Mesendoderm (in vitro differentiated cells): ENCODE results near the gene SLC5A11.
"Not testable (repeated sequence)": the region's sequence is repeated elsewhere in the genome, so short reads cannot be mapped to it uniquely, and the experiment has no call there.

Experiments used
- DNase-seq: peaks from one replicate; pipeline ENCODE4 v3.0.0; 2013
- H2AK5ac ChIP-seq: 2 replicates; pipeline ENCODE4 v1.6.1; 2013; ENCODE audit warnings: low read length, inconsistent platforms
- H2BK120ac ChIP-seq: 2 replicates; pipeline ENCODE4 v1.6.1; 2013; ENCODE audit warnings: low read depth, mild to moderate bottlenecking, low read length, moderate library complexity, mixed read lengths
- H2BK15ac ChIP-seq: replicated peaks from 2 replicates; pipeline ENCODE4 v1.6.1; 2013; ENCODE audit warnings: low read depth, mild to moderate bottlenecking, moderate library complexity
- H2BK5ac ChIP-seq: 2 replicates; pipeline ENCODE4 v1.6.1; 2013; ENCODE audit warnings: low read length, inconsistent platforms
- H3K18ac ChIP-seq: 2 replicates; pipeline ENCODE4 v1.6.1; 2013; ENCODE audit warnings: mild to moderate bottlenecking, low read length, mixed read lengths
- H3K23ac ChIP-seq: one replicate; pipeline ENCODE4 v1.6.1; 2013; ENCODE audit warnings: low read length
- H3K27ac ChIP-seq: 2 replicates; pipeline ENCODE4 v1.5.1; 2013; ENCODE audit warnings: low read depth, mild to moderate bottlenecking, inconsistent platforms, low read length, moderate library complexity
- H3K27me3 ChIP-seq: 2 replicates; pipeline ENCODE4 v1.6.1; 2013; ENCODE audit warnings: low read length, control low read depth, mild to moderate bottlenecking, inconsistent platforms; ENCODE audit not compliant: insufficient read depth, poor library complexity
- H3K36me3 ChIP-seq: 2 replicates; pipeline ENCODE4 v1.6.1; 2013; ENCODE audit warnings: low read length, inconsistent platforms; ENCODE audit not compliant: control insufficient read depth, insufficient read depth
- H3K4ac ChIP-seq: one replicate; pipeline ENCODE4 v1.6.1; 2013; ENCODE audit warnings: low read depth, mild to moderate bottlenecking, low read length, moderate library complexity
- H3K4me1 ChIP-seq: 2 replicates; pipeline ENCODE4 v1.6.1; 2013; ENCODE audit warnings: low read depth, low read length, inconsistent platforms; ENCODE audit not compliant: control insufficient read depth
- H3K4me2 ChIP-seq: 2 replicates; pipeline ENCODE4 v1.6.1; 2013; ENCODE audit warnings: low read length
- H3K4me3 ChIP-seq: 2 replicates; pipeline ENCODE4 v1.5.1; 2013; ENCODE audit warnings: mild to moderate bottlenecking, low read length
- H3K56ac ChIP-seq: one replicate; pipeline ENCODE4 v1.6.1; 2013; ENCODE audit warnings: low read length
- H3K79me1 ChIP-seq: 2 replicates; pipeline ENCODE4 v1.6.1; 2013; ENCODE audit warnings: low read length, inconsistent platforms
- H3K79me2 ChIP-seq: 2 replicates; pipeline ENCODE4 v1.6.1; 2013; ENCODE audit warnings: mild to moderate bottlenecking, low read length; ENCODE audit not compliant: control insufficient read depth, insufficient read depth
- H3K9ac ChIP-seq: 2 replicates; pipeline ENCODE4 v1.6.1; 2013; ENCODE audit warnings: low read length, inconsistent platforms
- H4K5ac ChIP-seq: one replicate; pipeline ENCODE4 v1.6.1; 2013; ENCODE audit warnings: low read length
- H4K8ac ChIP-seq: one replicate; pipeline ENCODE4 v1.6.1; 2013; ENCODE audit warnings: low read depth, mild to moderate bottlenecking, control low read depth, low read length, moderate library complexity
- WGBS: extraction: QIAGEN DNeasy Blood & Tissue Kit; methylation state at CpG from one replicate; pipeline ENCODE4 v1.1.7; 2013; ENCODE audit warnings: low lambda C conversion rate, missing lambda C conversion rate; ENCODE audit not compliant: insufficient coverage; ENCODE audit errors: extremely low coverage; 5-methylcytosine and 5-hydroxymethylcytosine counted together

The SLC5A11 gene

GRCh38 chr16:24879684-24880083, 33.9 kb downstream of the SLC5A11 start:
- H3K4me1 ChIP-seq = no peaks in the 10 kb centered on the region
- H3K4me2 ChIP-seq = no peak overlapping the region
- no peak overlapping the region for H3K4ac ChIP-seq
- H3K79me1 ChIP-seq = no peaks in the 10 kb centered on the region
- no peak overlapping the region for H2AK5ac ChIP-seq
- no peak overlapping the region for H2BK5ac ChIP-seq
- H3K23ac ChIP-seq = no peak overlapping the region
- WGBS = no CpG with 5 or more reads among the region's 2 CpGs
- no peak overlapping the region for H4K8ac ChIP-seq
- no peak overlapping the region for H3K9ac ChIP-seq
- no peak overlapping the region for H3K18ac ChIP-seq
- H4K5ac ChIP-seq = no peak overlapping the region
- no peak overlapping the region for H3K4me3 ChIP-seq
- no peak for DNase-seq
- H3K27me3 ChIP-seq = no peaks in the 10 kb centered on the region
- H3K36me3 ChIP-seq = no peaks in the 10 kb centered on the region
- no peaks in the 10 kb centered on the region for H3K79me2 ChIP-seq
- no peak overlapping the region for H2BK120ac ChIP-seq
- no peak overlapping the region for H2BK15ac ChIP-seq
- no peak overlapping the region for H3K56ac ChIP-seq
- H3K27ac ChIP-seq = no peak overlapping the region

GRCh38 chr16:24883714-24884151, 38.0 kb downstream of the SLC5A11 start:
- no peak overlapping the region for H3K18ac ChIP-seq
- no peaks in the 10 kb centered on the region for H3K79me2 ChIP-seq
- WGBS = no CpG with 5 or more reads among the region's 12 CpGs
- H3K4me1 ChIP-seq = no peaks in the 10 kb centered on the region
- no peak overlapping the region for H2BK15ac ChIP-seq
- H3K9ac ChIP-seq = no peak overlapping the region
- no peak overlapping the region for H2BK5ac ChIP-seq
- DNase-seq = peak; percentile 22
- H2AK5ac ChIP-seq = no peak overlapping the region
- H3K4me3 ChIP-seq = no peak overlapping the region
- H3K4ac ChIP-seq = no peak overlapping the region
- H3K79me1 ChIP-seq = no peaks in the 10 kb centered on the region
- no peak overlapping the region for H2BK120ac ChIP-seq
- no peak overlapping the region for H3K23ac ChIP-seq
- H3K56ac ChIP-seq = no peak overlapping the region
- H4K8ac ChIP-seq = no peak overlapping the region
- H4K5ac ChIP-seq = no peak overlapping the region
- no peak overlapping the region for H3K4me2 ChIP-seq
- no peaks in the 10 kb centered on the region for H3K36me3 ChIP-seq
- H3K27me3 ChIP-seq = no peaks in the 10 kb centered on the region
- H3K27ac ChIP-seq = no peak overlapping the region

- H3K4ac ChIP-seq = no peak overlapping the region
- no peak overlapping the region for H3K56ac ChIP-seq
- no peak overlapping the region for H2BK120ac ChIP-seq
- H3K4me2 ChIP-seq = no peak overlapping the region
- H3K18ac ChIP-seq = no peak overlapping the region
- H3K27me3 ChIP-seq = no peaks in the 10 kb centered on the region
- H3K4me3 ChIP-seq = no peak overlapping the region
- H3K36me3 ChIP-seq = no peaks in the 10 kb centered on the region
- H3K79me2 ChIP-seq = no peaks in the 10 kb centered on the region
- no peak overlapping the region for H4K5ac ChIP-seq
- no peak for DNase-seq
- no peak overlapping the region for H3K9ac ChIP-seq
- no peaks in the 10 kb centered on the region for H3K4me1 ChIP-seq
- H2BK5ac ChIP-seq = no peak overlapping the region
- no peak overlapping the region for H4K8ac ChIP-seq
- no peak overlapping the region for H3K27ac ChIP-seq
- H3K79me1 ChIP-seq = no peaks in the 10 kb centered on the region
- H2AK5ac ChIP-seq = no peak overlapping the region
- WGBS = no CpG with 5 or more reads among the region's 2 CpGs
- no peak overlapping the region for H2BK15ac ChIP-seq
- H3K23ac ChIP-seq = no peak overlapping the region
Observed at GRCh38 chr16:24887472-24887871, 41.7 kb downstream of the SLC5A11 start.

- no peaks in the 10 kb centered on the region for H3K36me3 ChIP-seq
- H2BK120ac ChIP-seq = no peak overlapping the region
- no peaks in the 10 kb centered on the region for H3K27me3 ChIP-seq
- DNase-seq = no peak
- no peaks in the 10 kb centered on the region for H3K79me1 ChIP-seq
- WGBS = no CpG with 5 or more reads among the region's 13 CpGs
- H3K79me2 ChIP-seq = no peaks in the 10 kb centered on the region
- no peak overlapping the region for H3K27ac ChIP-seq
- no peak overlapping the region for H3K4me3 ChIP-seq
- H3K23ac ChIP-seq = no peak overlapping the region
- no peak overlapping the region for H4K8ac ChIP-seq
- H4K5ac ChIP-seq = no peak overlapping the region
- no peak overlapping the region for H3K4ac ChIP-seq
- no peak overlapping the region for H3K18ac ChIP-seq
- H2AK5ac ChIP-seq = no peak overlapping the region
- H3K9ac ChIP-seq = no peak overlapping the region
- H3K4me2 ChIP-seq = no peak overlapping the region
- no peaks in the 10 kb centered on the region for H3K4me1 ChIP-seq
- H3K56ac ChIP-seq = no peak overlapping the region
- H2BK5ac ChIP-seq = no peak overlapping the region
- H2BK15ac ChIP-seq = no peak overlapping the region
Observed at GRCh38 chr16:24890746-24891145, 45.0 kb downstream of the SLC5A11 start.

GRCh38 chr16:24896439-24896838, 50.7 kb downstream of the SLC5A11 start:
- H2BK15ac ChIP-seq = no peak overlapping the region
- no peak overlapping the region for H2AK5ac ChIP-seq
- no peaks in the 10 kb centered on the region for H3K36me3 ChIP-seq
- no peaks in the 10 kb centered on the region for H3K4me1 ChIP-seq
- H3K79me2 ChIP-seq = no peaks in the 10 kb centered on the region
- H3K27ac ChIP-seq = no peak overlapping the region
- no peak overlapping the region for H3K4me3 ChIP-seq
- DNase-seq = no peak
- no peak overlapping the region for H4K5ac ChIP-seq
- H3K9ac ChIP-seq = no peak overlapping the region
- H2BK5ac ChIP-seq = no peak overlapping the region
- no peak overlapping the region for H3K18ac ChIP-seq
- no peaks in the 10 kb centered on the region for H3K79me1 ChIP-seq
- H3K4me2 ChIP-seq = no peak overlapping the region
- H3K23ac ChIP-seq = no peak overlapping the region
- H4K8ac ChIP-seq = no peak overlapping the region
- no peak overlapping the region for H3K4ac ChIP-seq
- no peak overlapping the region for H2BK120ac ChIP-seq
- no peak overlapping the region for H3K56ac ChIP-seq
- no peaks in the 10 kb centered on the region for H3K27me3 ChIP-seq
- no CpG with 5 or more reads among the region's 1 CpG for WGBS

- not testable (repeated sequence) for DNase-seq, H3K9ac ChIP-seq, H3K4me1 ChIP-seq, H3K18ac ChIP-seq, H3K23ac ChIP-seq, H2AK5ac ChIP-seq, H3K36me3 ChIP-seq, H3K27ac ChIP-seq, H3K4me2 ChIP-seq, H2BK15ac ChIP-seq, H3K4me3 ChIP-seq, H4K8ac ChIP-seq, H3K27me3 ChIP-seq, H3K79me1 ChIP-seq, H3K56ac ChIP-seq, H2BK5ac ChIP-seq, H2BK120ac ChIP-seq, H3K79me2 ChIP-seq, H3K4ac ChIP-seq, H4K5ac ChIP-seq
- no CpG with 5 or more reads among the region's 2 CpGs for WGBS
Observed at GRCh38 chr16:24897522-24897921, 51.8 kb downstream of the SLC5A11 start.
